ENCODE results near the gene SOX10.

Gene SOX10

GRCh38 chr22:37983860-37984791 lies at the start of gene SOX10:
Gene SOX10 (minus strand): TSS chr22:37984555. CDS start chr22:37983784, 771 bp downstream.
- DNase-seq, result no peak

- DNase-seq, result no peak
Observed at GRCh38 chr22:38033522-38034277, 49.3 kb upstream of the SOX10 start.

- no peak for DNase-seq
Observed at GRCh38 chr22:38032681-38033521, 48.5 kb upstream of the SOX10 start.

- DNase-seq, result no peak
Observed at GRCh38 chr22:38031491-38031890, 47.1 kb upstream of the SOX10 start.

GRCh38 chr22:38030311-38031133 lies 46.2 kb upstream of the SOX10 start:
- DNase-seq, result no peak

- no peak for DNase-seq
Observed at GRCh38 chr22:38029901-38030300, 45.5 kb upstream of the SOX10 start.

GRCh38 chr22:38029370-38029769 lies 45.0 kb upstream of the SOX10 start:
- no peak for DNase-seq

- no peak for DNase-seq
Observed at GRCh38 chr22:38028344-38029130, 44.2 kb upstream of the SOX10 start.

GRCh38 chr22:38027487-38027886 lies 43.1 kb upstream of the SOX10 start:
- no peak for DNase-seq

- DNase-seq, result no peak
Observed at GRCh38 chr22:38026130-38027111, 42.1 kb upstream of the SOX10 start.

GRCh38 chr22:38025514-38025913 lies 41.2 kb upstream of the SOX10 start:
- no peak for DNase-seq

- no peak for DNase-seq
Observed at GRCh38 chr22:38023045-38023444, 38.7 kb upstream of the SOX10 start.

- DNase-seq, result no peak
Observed at GRCh38 chr22:38021206-38021605, 36.9 kb upstream of the SOX10 start.

GRCh38 chr22:38018938-38019827 lies 34.8 kb upstream of the SOX10 start:
- no peak for DNase-seq

- no peak for DNase-seq
Observed at GRCh38 chr22:38017939-38018885, 33.9 kb upstream of the SOX10 start.

- DNase-seq, result no peak
Observed at GRCh38 chr22:38017272-38017920, 33.0 kb upstream of the SOX10 start.

All from CD4-positive, alpha-beta T cell treated with Interleukin-6 for 4 hours (primary cell).